CD4-positive, alpha-beta T cell treated with Interleukin-6 for 4 hours (primary cell): ENCODE results near the gene STX11.

Experiments
- DNase-seq: peaks from one replicate; pipeline ENCODE4 v3.0.0-alpha.2; 2020; ENCODE audit warnings: mixed read lengths

Gene STX11

GRCh38 chr6:144143878-144144277 is 6.4 kb upstream of the STX11 start:
- DNase-seq: no peak

- no peak for DNase-seq
These were observed 5.3 kb upstream of the STX11 start for GRCh38 chr6:144144996-144145395.

GRCh38 chr6:144145541-144145940 is 4.8 kb upstream of the STX11 start:
- no peak for DNase-seq

GRCh38 chr6:144148886-144149285 is 1.4 kb upstream of the STX11 start:
- DNase-seq: no peak

GRCh38 chr6:144149558-144149893 is 791 bp upstream of the STX11 start:
- DNase-seq: no peak

GRCh38 chr6:144150710-144151657 is 667 bp downstream of the STX11 start:
- peak; percentile 72 for DNase-seq

- no peak for DNase-seq
These were observed 2.1 kb downstream of the STX11 start for GRCh38 chr6:144152334-144152900.

- DNase-seq: no peak
These were observed 2.9 kb downstream of the STX11 start for GRCh38 chr6:144153260-144153659.

GRCh38 chr6:144153971-144154370 is 3.7 kb downstream of the STX11 start:
- DNase-seq: no peak

- DNase-seq: no peak
These were observed 5.2 kb downstream of the STX11 start for GRCh38 chr6:144155529-144155928.

- no peak for DNase-seq
These were observed 6.0 kb downstream of the STX11 start for GRCh38 chr6:144156338-144156737.

- DNase-seq: no peak
These were observed 6.7 kb downstream of the STX11 start for GRCh38 chr6:144156991-144157390.

GRCh38 chr6:144158133-144158532 is 7.8 kb downstream of the STX11 start:
- DNase-seq: no peak

GRCh38 chr6:144159223-144159622 is 8.9 kb downstream of the STX11 start:
- no peak for DNase-seq

GRCh38 chr6:144159742-144160141 is 9.4 kb downstream of the STX11 start:
- no peak for DNase-seq

GRCh38 chr6:144160431-144161005 is 10.2 kb downstream of the STX11 start:
- no peak for DNase-seq

GRCh38 chr6:144161975-144162374 is 11.7 kb downstream of the STX11 start:
- DNase-seq: no peak

- no peak for DNase-seq
These were observed 12.7 kb downstream of the STX11 start for GRCh38 chr6:144162977-144163376.

GRCh38 chr6:144165784-144166183 is 15.5 kb downstream of the STX11 start:
- DNase-seq: no peak

- no peak for DNase-seq
These were observed 19.7 kb downstream of the STX11 start for GRCh38 chr6:144170044-144170443.

- no peak for DNase-seq
These were observed 21.1 kb downstream of the STX11 start for GRCh38 chr6:144171406-144171805.

- no peak for DNase-seq
These were observed 23.7 kb downstream of the STX11 start for GRCh38 chr6:144174006-144174405.

GRCh38 chr6:144176043-144176442 is 25.7 kb downstream of the STX11 start:
- DNase-seq: no peak

GRCh38 chr6:144177726-144178125 is 27.4 kb downstream of the STX11 start:
- no peak for DNase-seq
